Measurements from ENCODE around the gene ANK3.
A peak's percentile ranks its signal among the peaks of the same experiment; 100 is the strongest.
"Not testable (repeated sequence)": the region's sequence is repeated elsewhere in the genome, so short reads cannot be mapped to it uniquely, and the experiment has no call there.

The ANK3 gene

GRCh38 chr10:60035984-60036383 is 353.7 kb downstream of the ANK3 start:
- no peak for TF ChIP-seq ZSCAN23 (tag by site-specific recombination; IDR thresholded peaks at IDR 0.05)
- no peak for TF ChIP-seq ZXDB (tag by site-specific recombination; IDR thresholded peaks at IDR 0.05)
- TF ChIP-seq MZF1 (tag by site-specific recombination; IDR thresholded peaks at IDR 0.05; ENCODE audit: borderline replicate concordance), result no peak
- TF ChIP-seq ZNF223 (tag by site-specific recombination; IDR thresholded peaks at IDR 0.05), result no peak
- TF ChIP-seq EGR2 (tag by site-specific recombination; IDR thresholded peaks at IDR 0.05; ENCODE audit: low read depth), result no peak
- TF ChIP-seq ZNF513 (tag by site-specific recombination; IDR thresholded peaks at IDR 0.05), result no peak
- no peak for TF ChIP-seq ZNF549 (tag by site-specific recombination; IDR thresholded peaks at IDR 0.05)
- TF ChIP-seq ZNF830 (tag by site-specific recombination; IDR thresholded peaks at IDR 0.05; ENCODE audit: low read depth), result no peak
- no peak for TF ChIP-seq ZBTB44 (tag by site-specific recombination; IDR thresholded peaks at IDR 0.05)
- TF ChIP-seq KLF8 (tag by site-specific recombination; IDR thresholded peaks at IDR 0.05), result no peak
- no peak for TF ChIP-seq ZNF837 (tag by site-specific recombination; IDR thresholded peaks at IDR 0.05)
- TF ChIP-seq RBAK (tag by site-specific recombination; IDR thresholded peaks at IDR 0.05), result no peak
- TF ChIP-seq ZNF335 (tag by site-specific recombination; conservative IDR thresholded peaks at IDR 0.05), result no peak
- TF ChIP-seq ZNF510 (tag by site-specific recombination; IDR thresholded peaks at IDR 0.05; ENCODE audit: insufficient replicate concordance), result no peak
- TF ChIP-seq TCF7L2 (IDR thresholded peaks at IDR 0.05; ENCODE audit: borderline replicate concordance, low read depth, low read length), result no peak
- TF ChIP-seq ZNF768 (tag by site-specific recombination; IDR thresholded peaks at IDR 0.05), result no peak
- 0 out of 2 replicates have a peak, but pooled peaks cover 2% of the 10 kb centered on the region for H3K4me1 ChIP-seq (ENCODE audit: control insufficient read depth, insufficient read depth, low read length)

GRCh38 chr10:60035375-60035774 is 354.3 kb downstream of the ANK3 start:
- CTCF ChIA-PET, result interaction anchor here (0.6 to 2.8 kb wide), 6 partner anchors 9 to 708 kb away, joined by 3 to 13 read pairs (median 4); partner anchors contain the start of gene CCDC6
- H3K27ac ChIP-seq (ENCODE audit: extremely low read depth, low read depth, low read length); H3K36me3 ChIP-seq (ENCODE audit: control insufficient read depth in 2 of 2, insufficient read depth in 1 of 2, low read length in 2 of 2); H3K4me3 ChIP-seq (ENCODE audit: low read depth, low read length); POLR2A ChIA-PET; H3K4me1 ChIP-seq (ENCODE audit: control insufficient read depth, insufficient read depth, low read length); H3K9me3 ChIP-seq (ENCODE audit: control insufficient read depth, insufficient read depth, low read depth, low read length): not testable (repeated sequence)

More at GRCh38 chr10:60035984-60036383, 353.7 kb downstream of the ANK3 start:
- no peaks in the 10 kb centered on the region for H3K9me3 ChIP-seq (ENCODE audit: control insufficient read depth, insufficient read depth, low read depth, low read length)
- no peaks in the 10 kb centered on the region for H3K36me3 ChIP-seq (ENCODE audit: control insufficient read depth in 2 of 2, insufficient read depth in 1 of 2, low read length in 2 of 2)
- ChIA-PET POLR2A (no interaction called here), CTCF (interaction anchor here (0.6 to 2.8 kb wide), 2 partner anchors 203 to 409 kb away, joined by 6 to 13 read pairs; no protein-coding TSS in a partner anchor)
- no peak overlapping the region for H3K4me3 ChIP-seq (ENCODE audit: low read depth, low read length)
- no peak overlapping the region for H3K27ac ChIP-seq (ENCODE audit: extremely low read depth, low read depth, low read length)

- POLR2A ChIA-PET, result no interaction called here
- CTCF ChIA-PET, result interaction anchor here (0.6 to 3.3 kb wide), 3 partner anchors 9 to 796 kb away, joined by 3 to 20 read pairs (median 5); no protein-coding TSS in a partner anchor
- H3K27ac ChIP-seq (ENCODE audit: extremely low read depth, low read depth, low read length), result no peak overlapping the region
- no peaks in the 10 kb centered on the region for H3K36me3 ChIP-seq (ENCODE audit: control insufficient read depth in 2 of 2, insufficient read depth in 1 of 2, low read length in 2 of 2)
- no peak overlapping the region for H3K4me3 ChIP-seq (ENCODE audit: low read depth, low read length)
- H3K9me3 ChIP-seq (ENCODE audit: control insufficient read depth, insufficient read depth, low read depth, low read length), result no peaks in the 10 kb centered on the region
- no peaks in the 10 kb centered on the region for H3K4me1 ChIP-seq (ENCODE audit: control insufficient read depth, insufficient read depth, low read length)
- TF ChIP-seq ZNF2 (tag by site-specific recombination; IDR thresholded peaks at IDR 0.05) (peak; percentile 72; the same call in 1 of the 2 replicates), CTCF (tag by site-specific recombination; IDR thresholded peaks at IDR 0.05) (peak; percentile 40; the same call in 1 of the 2 replicates), ZNF473 (tag by site-specific recombination; IDR thresholded peaks at IDR 0.05) (no peak), ZNF266 (tag by site-specific recombination; IDR thresholded peaks at IDR 0.05; ENCODE audit: low read depth) (no peak), ZNF548 (tag by site-specific recombination; IDR thresholded peaks at IDR 0.05) (no peak), ZBTB48 (tag by site-specific recombination; IDR thresholded peaks at IDR 0.05) (no peak), ZNF660 (tag by site-specific recombination; IDR thresholded peaks at IDR 0.05) (no peak), GLI2 (tag by site-specific recombination; IDR thresholded peaks at IDR 0.05; ENCODE audit: borderline replicate concordance, low read depth) (no peak), EGR2 (tag by site-specific recombination; IDR thresholded peaks at IDR 0.05; ENCODE audit: low read depth) (no peak), ZSCAN30 (tag by site-specific recombination; IDR thresholded peaks at IDR 0.05) (0 out of 2 replicates have a peak, but pooled peaks have one; percentile 38), ZNF654 (tag by site-specific recombination; IDR thresholded peaks at IDR 0.05; ENCODE audit: low read depth) (peak; percentile 94), ZNF449 (tag by site-specific recombination; IDR thresholded peaks at IDR 0.05) (no peak)
Observed at GRCh38 chr10:60032723-60033122, 357.0 kb downstream of the ANK3 start.
